Measurements from ENCODE around the gene CDC7. TPM values are rescaled to one million over a fixed set of nuclear protein-coding genes. Genes with fewer than 3 reads are reported as not detected.

The CDC7 gene
- total and polyA plus RNA-seq, 2 experiments from 2014 or later, result 26.6 to 44.0 TPM

GRCh38 chr1:91498035-91498434 lies 2.6 kb upstream of the CDC7 start:
- Mint-ChIP-seq H3K4me1 (peaks cover 10% of the 10 kb centered on the region; the same call in 2 of the 3 replicates), H3K27me3 (ENCODE audit: insufficient read depth, low read depth, poor library complexity) (no peaks in the 10 kb centered on the region), H3K27ac (no peak overlapping the region), H3K36me3 (ENCODE audit: low read depth) (peaks cover 6% of the 10 kb centered on the region; the same call in 2 of the 3 replicates), H3K9me3 (no peaks in the 10 kb centered on the region), H3K4me3 (no peak overlapping the region)
- no peak for DNase-seq (ENCODE audit: low spot score)
- no peak for TF ChIP-seq ZNF331 (CRISPR knock-in tag; IDR thresholded peaks at IDR 0.05; ENCODE audit: low read depth)
- TF ChIP-seq STAT1 (IDR thresholded peaks at IDR 0.05; ENCODE audit: unreplicated experiment), result no peak
- peaks cover 13% of the 10 kb centered on the region for H3K79me2 ChIP-seq (replicated peaks; ENCODE audit: insufficient read depth)
- no peak overlapping the region for H3K4me2 ChIP-seq
- H3K4me3 ChIP-seq, result no peak overlapping the region
- no peaks in the 10 kb centered on the region for H3K36me3 ChIP-seq (ENCODE audit: insufficient read depth)
- no peak overlapping the region for H2AFZ ChIP-seq
- H3K4me1 ChIP-seq (ENCODE audit: insufficient read depth), result peaks cover 19% of the 10 kb centered on the region
- H3K9me2 ChIP-seq (ENCODE audit: insufficient read depth), result no peaks in the 10 kb centered on the region
- no peak overlapping the region for H3K27ac ChIP-seq (ENCODE audit: low read depth)
- no peaks in the 10 kb centered on the region for H3K27me3 ChIP-seq (ENCODE audit: insufficient read depth)
- no peaks in the 10 kb centered on the region for H4K20me1 ChIP-seq (replicated peaks; ENCODE audit: insufficient read depth)
- no peaks in the 10 kb centered on the region for H3F3A ChIP-seq (replicated peaks; ENCODE audit: low read depth)
- ATAC-seq, result no peak

DNA sequence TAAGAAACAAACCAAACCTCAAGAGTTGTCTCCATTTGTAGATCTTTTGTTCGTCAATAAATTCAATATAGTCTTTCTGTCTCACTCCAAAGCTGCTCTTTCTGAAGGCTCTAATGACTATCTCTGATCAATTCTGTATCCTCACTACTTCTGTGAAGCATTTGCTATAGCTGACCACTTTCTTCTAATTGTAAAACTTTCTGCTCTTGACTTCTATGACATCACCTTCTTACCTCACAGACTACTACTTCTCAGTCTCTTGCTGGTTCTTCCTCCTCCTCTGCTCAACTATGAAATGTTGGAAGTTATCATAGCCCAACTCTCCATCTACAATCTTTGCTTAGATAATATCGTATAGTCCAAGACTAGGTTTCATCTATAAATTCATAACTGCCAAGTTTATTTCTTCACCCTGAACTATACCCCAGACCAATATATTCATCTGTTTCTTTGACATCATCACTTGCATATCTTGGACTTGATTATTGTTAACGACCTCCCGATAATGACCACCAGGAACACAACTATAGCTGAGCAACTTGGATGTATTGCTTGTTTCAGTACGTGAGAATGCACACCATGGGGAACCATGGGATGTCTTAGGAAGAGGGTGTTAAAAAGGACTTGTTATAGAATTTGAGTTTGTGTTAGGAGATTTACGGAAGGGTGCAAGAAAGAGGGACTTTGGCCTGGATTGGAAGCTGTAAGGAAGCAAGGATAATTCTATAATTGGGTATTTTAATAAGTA lies 2.0 kb upstream of the CDC7 start:
- Histone ChIP-seq H3K27ac (ENCODE audit: low read depth) (no peak overlapping the region), H3K27me3 (ENCODE audit: insufficient read depth) (no peaks in the 10 kb centered on the region), H3K4me3 (no peak overlapping the region), H3K36me3 (ENCODE audit: insufficient read depth) (no peaks in the 10 kb centered on the region), H3K4me1 (ENCODE audit: insufficient read depth) (peaks cover 19% of the 10 kb centered on the region), H3K4me2 (no peak overlapping the region), H4K20me1 (replicated peaks; ENCODE audit: insufficient read depth) (no peaks in the 10 kb centered on the region), H3K9me2 (ENCODE audit: insufficient read depth) (no peaks in the 10 kb centered on the region), H2AFZ (no peak overlapping the region), H3F3A (replicated peaks; ENCODE audit: low read depth) (no peaks in the 10 kb centered on the region), H3K79me2 (replicated peaks; ENCODE audit: insufficient read depth) (peaks cover 20% of the 10 kb centered on the region)
- Mint-ChIP-seq H3K27ac (no peak overlapping the region), H3K36me3 (ENCODE audit: low read depth) (peaks cover 6% of the 10 kb centered on the region; the same call in 2 of the 3 replicates), H3K27me3 (ENCODE audit: insufficient read depth, low read depth, poor library complexity) (no peaks in the 10 kb centered on the region), H3K9me3 (no peaks in the 10 kb centered on the region), H3K4me1 (peaks cover 11% of the 10 kb centered on the region; the same call in 2 of the 3 replicates), H3K4me3 (no peak overlapping the region)
- DNase-seq (ENCODE audit: low spot score) (no peak), ATAC-seq (no peak)
- no peak for TF ChIP-seq NANOG (IDR thresholded peaks at IDR 0.05; ENCODE audit: borderline replicate concordance)
- no peak for TF ChIP-seq ZNF462 (CRISPR knock-in tag; IDR thresholded peaks at IDR 0.05)
- TF ChIP-seq ETS1 (IDR thresholded peaks at IDR 0.05), result no peak
- TF ChIP-seq REST (IDR thresholded peaks at IDR 0.05; ENCODE audit: unreplicated experiment), result no peak
- TF ChIP-seq JUNB (IDR thresholded peaks at IDR 0.05; ENCODE audit: unreplicated experiment), result no peak
- no peak for TF ChIP-seq STAT1 (IDR thresholded peaks at IDR 0.05; ENCODE audit: unreplicated experiment)
- TF ChIP-seq POLR2AphosphoS5 (IDR thresholded peaks at IDR 0.05; ENCODE audit: low read depth), result no peak
- no peak for TF ChIP-seq EZH2 (IDR thresholded peaks at IDR 0.05; ENCODE audit: low read depth, unreplicated experiment)
- no peak for TF ChIP-seq ZNF331 (CRISPR knock-in tag; IDR thresholded peaks at IDR 0.05; ENCODE audit: low read depth)
- no peak for TF ChIP-seq ZNF114 (CRISPR knock-in tag; IDR thresholded peaks at IDR 0.05)
